Osteocyte (in vitro differentiated cells): ENCODE data around the gene ZNF618. TPM values are rescaled to one million over a fixed set of nuclear protein-coding genes. Genes with fewer than 3 reads are reported as not detected.

Experiments used
- DNase-seq: peaks from one replicate; pipeline ENCODE4 v3.0.0; 2021; ENCODE audit warnings: mixed read lengths; ENCODE audit not compliant: unreplicated experiment; ENCODE audit errors: extremely low spot score
- H3K27ac Mint-ChIP-seq: one replicate; pipeline ENCODE4 v1.8.0; 2021; ENCODE audit warnings: mild to moderate bottlenecking, mixed read lengths; ENCODE audit not compliant: unreplicated experiment
- H3K27me3 Mint-ChIP-seq: one replicate; pipeline ENCODE4 v1.8.0; 2021; ENCODE audit warnings: mixed read lengths; ENCODE audit not compliant: unreplicated experiment
- H3K36me3 Mint-ChIP-seq: one replicate; pipeline ENCODE4 v1.8.0; 2021; ENCODE audit warnings: mixed read lengths; ENCODE audit not compliant: unreplicated experiment
- H3K4me1 Mint-ChIP-seq: one replicate; pipeline ENCODE4 v1.8.0; 2021; ENCODE audit warnings: mixed read lengths; ENCODE audit not compliant: unreplicated experiment
- H3K4me3 Mint-ChIP-seq: one replicate; pipeline ENCODE4 v1.8.0; 2021; ENCODE audit warnings: mild to moderate bottlenecking, moderate library complexity, mixed read lengths; ENCODE audit not compliant: unreplicated experiment
- H3K9me3 Mint-ChIP-seq: one replicate; pipeline ENCODE4 v1.8.0; 2021; ENCODE audit warnings: mixed read lengths; ENCODE audit not compliant: unreplicated experiment
- total RNA-seq: library from RNA; stranded (reverse); gene quantifications from 2 replicates; pipeline ENCODE4 v1.2.1, GENCODE V29; 2021
- TF ChIP-seq, protein P1 (sequence below): fragments of 200-600 bp; sonication (generic); IDR thresholded peaks from 2 replicates; pipeline ENCODE4 v1.5.0; 2021; ENCODE audit warnings: antibody characterized with exemption, mild to moderate bottlenecking, moderate library complexity

Gene ZNF618
- total RNA-seq, 1 donor from 2014 or later, result 36.8 TPM

DNA sequence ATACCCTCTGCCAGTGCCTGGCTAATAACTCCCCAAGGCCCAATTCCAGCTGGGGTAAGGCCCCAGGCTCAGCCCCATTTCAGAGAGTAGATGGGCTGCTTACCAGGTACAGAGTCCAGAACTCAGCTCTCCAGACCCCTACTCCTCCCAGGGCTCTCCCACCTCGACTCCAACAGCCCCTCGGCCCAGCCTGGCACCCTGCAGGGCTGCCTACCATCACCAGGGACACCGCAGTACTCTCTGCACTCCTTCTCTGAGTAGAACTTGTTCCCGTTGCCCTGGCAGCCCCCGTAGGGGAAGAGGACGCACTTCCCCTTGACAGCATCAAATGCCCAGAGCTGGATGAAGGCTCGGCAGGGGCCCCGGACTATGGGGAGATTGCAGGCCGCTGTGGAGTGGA lies 184.6 kb downstream of the ZNF618 start:
- H3K27me3 Mint-ChIP-seq, result peaks cover 32% of the 10 kb centered on the region
- no peak for DNase-seq
- H3K36me3 Mint-ChIP-seq, result peaks cover 15% of the 10 kb centered on the region
- H3K27ac Mint-ChIP-seq, result no peak overlapping the region
- no peak overlapping the region for H3K4me3 Mint-ChIP-seq
- peaks cover 10% of the 10 kb centered on the region for H3K9me3 Mint-ChIP-seq
- H3K4me1 Mint-ChIP-seq, result peaks cover 26% of the 10 kb centered on the region
- TF ChIP-seq, protein P1, sequence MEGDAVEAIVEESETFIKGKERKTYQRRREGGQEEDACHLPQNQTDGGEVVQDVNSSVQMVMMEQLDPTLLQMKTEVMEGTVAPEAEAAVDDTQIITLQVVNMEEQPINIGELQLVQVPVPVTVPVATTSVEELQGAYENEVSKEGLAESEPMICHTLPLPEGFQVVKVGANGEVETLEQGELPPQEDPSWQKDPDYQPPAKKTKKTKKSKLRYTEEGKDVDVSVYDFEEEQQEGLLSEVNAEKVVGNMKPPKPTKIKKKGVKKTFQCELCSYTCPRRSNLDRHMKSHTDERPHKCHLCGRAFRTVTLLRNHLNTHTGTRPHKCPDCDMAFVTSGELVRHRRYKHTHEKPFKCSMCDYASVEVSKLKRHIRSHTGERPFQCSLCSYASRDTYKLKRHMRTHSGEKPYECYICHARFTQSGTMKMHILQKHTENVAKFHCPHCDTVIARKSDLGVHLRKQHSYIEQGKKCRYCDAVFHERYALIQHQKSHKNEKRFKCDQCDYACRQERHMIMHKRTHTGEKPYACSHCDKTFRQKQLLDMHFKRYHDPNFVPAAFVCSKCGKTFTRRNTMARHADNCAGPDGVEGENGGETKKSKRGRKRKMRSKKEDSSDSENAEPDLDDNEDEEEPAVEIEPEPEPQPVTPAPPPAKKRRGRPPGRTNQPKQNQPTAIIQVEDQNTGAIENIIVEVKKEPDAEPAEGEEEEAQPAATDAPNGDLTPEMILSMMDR, result no peak

DNA sequence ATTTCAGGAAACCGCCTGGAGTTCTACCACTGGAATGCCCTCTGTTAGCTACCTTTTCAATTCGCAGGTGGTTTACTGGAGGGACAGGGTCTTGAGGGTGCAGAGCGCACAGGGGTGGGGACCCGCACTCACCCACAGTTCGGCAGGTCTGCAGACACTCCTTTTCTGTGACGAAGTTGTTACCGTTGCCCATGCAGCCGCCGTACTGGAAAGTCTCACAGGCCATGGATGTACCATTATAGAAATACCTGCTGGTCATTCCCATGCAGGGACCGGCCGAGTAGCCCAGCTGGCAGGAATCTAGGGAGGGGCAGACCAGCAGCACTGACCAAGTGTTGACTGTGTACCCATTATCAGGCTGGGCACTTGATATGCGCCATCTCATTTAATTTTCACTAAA lies 185.2 kb downstream of the ZNF618 start:
- TF ChIP-seq, protein P1, result no peak
- no peak for DNase-seq
- peaks cover 13% of the 10 kb centered on the region for H3K36me3 Mint-ChIP-seq

DNA sequence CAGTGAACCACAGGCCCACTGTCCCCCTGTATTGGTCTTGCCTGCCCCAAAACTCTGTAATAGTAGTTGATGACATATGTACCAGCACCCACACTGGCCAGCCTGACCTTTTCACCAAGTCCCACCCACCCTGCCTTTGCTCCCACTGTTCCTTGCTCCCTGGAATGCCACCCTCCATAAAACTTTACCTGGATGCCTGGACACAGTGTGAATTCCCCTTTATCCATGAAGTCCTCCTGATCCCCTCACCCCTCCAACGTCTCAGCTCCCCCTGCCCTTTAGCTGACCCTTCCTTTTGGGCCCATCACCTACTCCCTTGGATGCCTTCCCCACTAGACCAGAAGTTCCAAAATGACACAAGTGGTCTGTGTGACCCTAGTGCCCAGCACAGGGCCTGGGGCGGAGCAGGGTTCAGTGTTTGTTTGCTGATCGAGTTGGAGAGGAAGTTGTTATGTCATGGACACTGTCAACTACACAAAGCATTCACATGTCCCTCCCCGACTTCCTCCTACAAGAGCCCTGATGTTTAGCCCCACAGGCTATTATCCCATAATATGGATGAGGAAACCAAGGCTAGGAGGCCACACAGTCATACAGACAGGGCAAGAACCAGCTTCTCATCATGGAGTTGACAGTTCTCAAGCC lies 185.8 kb downstream of the ZNF618 start:
- DNase-seq, result no peak
- peaks cover 26% of the 10 kb centered on the region for H3K4me1 Mint-ChIP-seq
- TF ChIP-seq, protein P1, result no peak
- peaks cover 37% of the 10 kb centered on the region for H3K27me3 Mint-ChIP-seq
- no peak overlapping the region for H3K27ac Mint-ChIP-seq
- H3K4me3 Mint-ChIP-seq, result no peak overlapping the region
- H3K9me3 Mint-ChIP-seq, result peaks cover 10% of the 10 kb centered on the region
- peaks cover 9% of the 10 kb centered on the region for H3K36me3 Mint-ChIP-seq

More for the DNA sequence above, 185.2 kb downstream of the ZNF618 start:
- H3K9me3 Mint-ChIP-seq, result peaks cover 10% of the 10 kb centered on the region
- no peak overlapping the region for H3K4me3 Mint-ChIP-seq
- H3K27me3 Mint-ChIP-seq, result peaks cover 33% of the 10 kb centered on the region
- peaks cover 26% of the 10 kb centered on the region for H3K4me1 Mint-ChIP-seq
- H3K27ac Mint-ChIP-seq, result no peak overlapping the region

DNA sequence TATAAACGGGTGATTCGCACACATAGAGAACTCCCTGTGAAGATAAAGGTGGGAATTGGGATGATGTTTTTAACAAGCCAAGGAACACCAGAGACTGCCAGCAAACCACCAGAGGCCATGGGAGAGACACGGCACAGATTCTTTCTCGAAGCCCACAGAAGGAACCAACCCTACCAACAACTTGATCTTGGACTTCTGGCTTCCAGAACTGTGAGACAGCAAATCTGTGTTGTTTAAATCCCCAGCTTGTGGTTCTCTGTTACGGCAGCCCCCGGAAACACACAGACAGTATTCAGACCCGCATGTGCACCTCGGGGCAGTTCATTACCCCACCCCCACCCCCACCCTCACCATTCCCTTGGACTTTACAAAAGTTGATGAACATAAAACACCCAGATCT lies 189.2 kb downstream of the ZNF618 start:
- H3K36me3 Mint-ChIP-seq, result peaks cover 6% of the 10 kb centered on the region
- peaks cover 1% of the 10 kb centered on the region for H3K4me1 Mint-ChIP-seq
- peaks cover 54% of the 10 kb centered on the region for H3K27me3 Mint-ChIP-seq
- DNase-seq, result no peak
- H3K9me3 Mint-ChIP-seq, result peaks cover 10% of the 10 kb centered on the region
- no peak overlapping the region for H3K4me3 Mint-ChIP-seq
- TF ChIP-seq, protein P1, result no peak
- no peak overlapping the region for H3K27ac Mint-ChIP-seq

DNA sequence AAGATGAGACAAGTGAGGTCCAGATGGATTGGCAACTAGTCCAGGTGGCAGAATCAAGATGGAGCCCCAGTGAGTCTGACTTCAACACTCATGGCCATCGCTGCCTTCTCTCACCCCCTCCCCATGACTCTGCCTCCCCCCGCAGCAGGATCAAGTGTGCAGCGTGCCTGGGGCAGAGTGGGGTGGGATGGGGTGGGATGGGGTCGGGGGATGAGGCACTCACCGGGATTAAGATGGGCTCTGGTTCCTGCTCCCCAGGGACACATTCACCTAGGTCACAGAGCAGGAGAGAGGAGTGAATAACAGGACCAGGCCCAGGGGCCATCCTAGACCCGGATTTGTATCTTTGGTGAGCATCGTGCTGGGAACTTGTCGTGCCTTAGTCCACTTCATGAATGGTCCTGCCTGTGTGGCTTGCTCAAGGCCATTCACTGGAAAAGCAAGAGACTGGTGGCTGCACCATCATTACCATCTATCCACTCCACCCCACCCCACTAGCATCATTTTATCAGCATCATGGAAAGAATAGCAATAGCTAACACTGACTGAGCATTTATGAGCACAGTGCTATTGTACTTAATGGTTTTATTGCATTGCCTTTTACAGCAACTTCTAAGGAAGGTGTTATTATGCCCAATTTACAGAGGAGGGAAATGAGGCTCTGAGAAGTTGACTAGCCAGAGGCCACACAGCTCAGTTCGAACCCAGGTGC lies 193.5 kb downstream of the ZNF618 start:
- Mint-ChIP-seq H3K9me3 (no peaks in the 10 kb centered on the region), H3K4me3 (no peak overlapping the region), H3K27ac (no peak overlapping the region), H3K36me3 (no peaks in the 10 kb centered on the region), H3K27me3 (peaks cover 34% of the 10 kb centered on the region), H3K4me1 (no peaks in the 10 kb centered on the region)
- TF ChIP-seq, protein P1, result no peak
- no peak for DNase-seq
